ENCODE measurements around the gene HOATZ. TPM values are rescaled to one million over a fixed set of nuclear protein-coding genes. Genes with fewer than 3 reads are reported as not detected.

Gene HOATZ
- polyA plus RNA-seq, 2 donors = not detected

GRCh38 chr11:111530091-111530490 lies 15.5 kb downstream of the HOATZ start:
- 70% methylated on average over 3 of the region's 3 CpGs for WGBS, 2 donors
- Histone ChIP-seq H3K36me3 (ENCODE audit: control insufficient read depth in 2 of 2, insufficient read depth in 2 of 2, low read length in 1 of 2) (no peaks in the 10 kb centered on the region), H3K4me1 (ENCODE audit: control insufficient read depth in 2 of 2, insufficient read depth in 2 of 2, low read length in 1 of 2) (no peaks in the 10 kb centered on the region), H3K27me3 (ENCODE audit: control insufficient read depth in 1 of 2, insufficient read depth in 2 of 2, low read length in 2 of 2) (no peaks in the 10 kb centered on the region), H3K4me3 (ENCODE audit: low read depth in 1 of 2, low read length in 2 of 2) (no peak overlapping the region), H3K27ac (ENCODE audit: low read depth in 2 of 2, low read length in 1 of 2) (no peak overlapping the region), H3K9me3 (ENCODE audit: control insufficient read depth in 2 of 2, insufficient read depth in 1 of 2, low read depth in 1 of 2, low read length in 1 of 2) (no peaks in the 10 kb centered on the region)

GRCh38 chr11:111531136-111531535 lies 16.6 kb downstream of the HOATZ start:
- no peaks in the 10 kb centered on the region for H3K4me1 ChIP-seq (ENCODE audit: control insufficient read depth in 2 of 2, insufficient read depth in 2 of 2, low read length in 1 of 2)
- no peaks in the 10 kb centered on the region for H3K9me3 ChIP-seq (ENCODE audit: control insufficient read depth in 2 of 2, insufficient read depth in 1 of 2, low read depth in 1 of 2, low read length in 1 of 2)
- H3K27ac ChIP-seq (ENCODE audit: low read depth in 2 of 2, low read length in 1 of 2) = no peak overlapping the region
- H3K27me3 ChIP-seq (ENCODE audit: control insufficient read depth in 1 of 2, insufficient read depth in 2 of 2, low read length in 2 of 2) = no peaks in the 10 kb centered on the region
- no peaks in the 10 kb centered on the region for H3K36me3 ChIP-seq (ENCODE audit: control insufficient read depth in 2 of 2, insufficient read depth in 2 of 2, low read length in 1 of 2)
- no peak overlapping the region for H3K4me3 ChIP-seq (ENCODE audit: low read depth in 1 of 2, low read length in 2 of 2)

GRCh38 chr11:111531687-111532364 lies 17.2 kb downstream of the HOATZ start:
- no peaks in the 10 kb centered on the region for H3K36me3 ChIP-seq (ENCODE audit: control insufficient read depth in 2 of 2, insufficient read depth in 2 of 2, low read length in 1 of 2)
- H3K4me1 ChIP-seq (ENCODE audit: control insufficient read depth in 2 of 2, insufficient read depth in 2 of 2, low read length in 1 of 2) = no peaks in the 10 kb centered on the region
- no peaks in the 10 kb centered on the region for H3K27me3 ChIP-seq (ENCODE audit: control insufficient read depth in 1 of 2, insufficient read depth in 2 of 2, low read length in 2 of 2)
- no peak overlapping the region for H3K27ac ChIP-seq (ENCODE audit: low read depth in 2 of 2, low read length in 1 of 2)
- WGBS, 2 donors = 64 to 70% methylated on average over 9 of the region's 9 CpGs
- no peak overlapping the region for H3K4me3 ChIP-seq (ENCODE audit: low read depth in 1 of 2, low read length in 2 of 2)
- H3K9me3 ChIP-seq (ENCODE audit: control insufficient read depth in 2 of 2, insufficient read depth in 1 of 2, low read depth in 1 of 2, low read length in 1 of 2) = no peaks in the 10 kb centered on the region

GRCh38 chr11:111532365-111532709 lies 17.8 kb downstream of the HOATZ start:
- Histone ChIP-seq H3K4me1 (ENCODE audit: control insufficient read depth in 2 of 2, insufficient read depth in 2 of 2, low read length in 1 of 2) (no peaks in the 10 kb centered on the region), H3K27ac (ENCODE audit: low read depth in 2 of 2, low read length in 1 of 2) (no peak overlapping the region), H3K4me3 (ENCODE audit: low read depth in 1 of 2, low read length in 2 of 2) (no peak overlapping the region), H3K27me3 (ENCODE audit: control insufficient read depth in 1 of 2, insufficient read depth in 2 of 2, low read length in 2 of 2) (no peaks in the 10 kb centered on the region), H3K36me3 (ENCODE audit: control insufficient read depth in 2 of 2, insufficient read depth in 2 of 2, low read length in 1 of 2) (no peaks in the 10 kb centered on the region), H3K9me3 (ENCODE audit: control insufficient read depth in 2 of 2, insufficient read depth in 1 of 2, low read depth in 1 of 2, low read length in 1 of 2) (no peaks in the 10 kb centered on the region)
- WGBS, 2 donors = 82 to 88% methylated on average over 5 of the region's 5 CpGs

GRCh38 chr11:111535281-111535680 lies 20.7 kb downstream of the HOATZ start:
- Histone ChIP-seq H3K9me3 (ENCODE audit: control insufficient read depth in 2 of 2, insufficient read depth in 1 of 2, low read depth in 1 of 2, low read length in 1 of 2) (no peaks in the 10 kb centered on the region), H3K4me1 (ENCODE audit: control insufficient read depth in 2 of 2, insufficient read depth in 2 of 2, low read length in 1 of 2) (peaks cover 0 to 4% of the 10 kb centered on the region in 2 donors), H3K4me3 (ENCODE audit: low read depth in 1 of 2, low read length in 2 of 2) (no peak overlapping the region), H3K36me3 (ENCODE audit: control insufficient read depth in 2 of 2, insufficient read depth in 2 of 2, low read length in 1 of 2) (no peaks in the 10 kb centered on the region), H3K27me3 (ENCODE audit: control insufficient read depth in 1 of 2, insufficient read depth in 2 of 2, low read length in 2 of 2) (peaks cover 0 to 5% of the 10 kb centered on the region in 2 donors), H3K27ac (ENCODE audit: low read depth in 2 of 2, low read length in 1 of 2) (no peak overlapping the region)
- WGBS, 2 donors = 80 to 86% methylated on average over 6 of the region's 6 CpGs

- WGBS, 2 donors = 80% methylated on average over 3 of the region's 3 CpGs
- peaks cover 0 to 10% of the 10 kb centered on the region in 2 donors for H3K4me1 ChIP-seq (ENCODE audit: control insufficient read depth in 2 of 2, insufficient read depth in 2 of 2, low read length in 1 of 2)
- H3K4me3 ChIP-seq (ENCODE audit: low read depth in 1 of 2, low read length in 2 of 2) = no peak overlapping the region
- H3K9me3 ChIP-seq (ENCODE audit: control insufficient read depth in 2 of 2, insufficient read depth in 1 of 2, low read depth in 1 of 2, low read length in 1 of 2) = no peaks in the 10 kb centered on the region
- H3K27me3 ChIP-seq (ENCODE audit: control insufficient read depth in 1 of 2, insufficient read depth in 2 of 2, low read length in 2 of 2) = peaks cover 0 to 5% of the 10 kb centered on the region in 2 donors
- no peaks in the 10 kb centered on the region for H3K36me3 ChIP-seq (ENCODE audit: control insufficient read depth in 2 of 2, insufficient read depth in 2 of 2, low read length in 1 of 2)
- no peak overlapping the region for H3K27ac ChIP-seq (ENCODE audit: low read depth in 2 of 2, low read length in 1 of 2)
Measured at GRCh38 chr11:111537336-111537860, 22.8 kb downstream of the HOATZ start.

- Histone ChIP-seq H3K36me3 (ENCODE audit: control insufficient read depth in 2 of 2, insufficient read depth in 2 of 2, low read length in 1 of 2) (no peaks in the 10 kb centered on the region), H3K4me3 (ENCODE audit: low read depth in 1 of 2, low read length in 2 of 2) (no peak overlapping the region), H3K27me3 (ENCODE audit: control insufficient read depth in 1 of 2, insufficient read depth in 2 of 2, low read length in 2 of 2) (peaks cover 0 to 5% of the 10 kb centered on the region in 2 donors), H3K9me3 (ENCODE audit: control insufficient read depth in 2 of 2, insufficient read depth in 1 of 2, low read depth in 1 of 2, low read length in 1 of 2) (no peaks in the 10 kb centered on the region), H3K4me1 (ENCODE audit: control insufficient read depth in 2 of 2, insufficient read depth in 2 of 2, low read length in 1 of 2) (peaks cover 0 to 10% of the 10 kb centered on the region in 2 donors), H3K27ac (ENCODE audit: low read depth in 2 of 2, low read length in 1 of 2) (no peak overlapping the region)
- 63 to 77% methylated on average over 1 of the region's 1 CpG for WGBS, 2 donors
Measured at GRCh38 chr11:111538407-111539114, 24.0 kb downstream of the HOATZ start.

GRCh38 chr11:111539426-111540113 lies 25.0 kb downstream of the HOATZ start:
- Histone ChIP-seq H3K9me3 (ENCODE audit: control insufficient read depth in 2 of 2, insufficient read depth in 1 of 2, low read depth in 1 of 2, low read length in 1 of 2) (no peaks in the 10 kb centered on the region), H3K27me3 (ENCODE audit: control insufficient read depth in 1 of 2, insufficient read depth in 2 of 2, low read length in 2 of 2) (peaks cover 0 to 5% of the 10 kb centered on the region in 2 donors), H3K4me1 (ENCODE audit: control insufficient read depth in 2 of 2, insufficient read depth in 2 of 2, low read length in 1 of 2) (peaks cover 0 to 10% of the 10 kb centered on the region in 2 donors), H3K4me3 (ENCODE audit: low read depth in 1 of 2, low read length in 2 of 2) (peak overlapping the region in 1 of 2 donors; percentile 51), H3K36me3 (ENCODE audit: control insufficient read depth in 2 of 2, insufficient read depth in 2 of 2, low read length in 1 of 2) (no peaks in the 10 kb centered on the region), H3K27ac (ENCODE audit: low read depth in 2 of 2, low read length in 1 of 2) (no peak overlapping the region)
- WGBS, 2 donors = 84% methylated on average over 9 of the region's 9 CpGs

GRCh38 chr11:111540114-111540936 lies 25.7 kb downstream of the HOATZ start, which contains the start of gene LAYN:
Gene LAYN, plus strand, starts transcription at chr11:111540720. Its CDS starts 124 bp downstream, at chr11:111540844.
- Histone ChIP-seq H3K4me3 (ENCODE audit: low read depth in 1 of 2, low read length in 2 of 2) (peak within 1 kb of the TSS; percentile 51), H3K4me1 (ENCODE audit: control insufficient read depth in 2 of 2, insufficient read depth in 2 of 2, low read length in 1 of 2) (peaks cover 0 to 10% of the 10 kb centered on the region in 2 donors), H3K9me3 (ENCODE audit: control insufficient read depth in 2 of 2, insufficient read depth in 1 of 2, low read depth in 1 of 2, low read length in 1 of 2) (no peaks in the 10 kb centered on the region), H3K27me3 (ENCODE audit: control insufficient read depth in 1 of 2, insufficient read depth in 2 of 2, low read length in 2 of 2) (peaks cover 0 to 5% of the 10 kb centered on the region in 2 donors), H3K27ac (ENCODE audit: low read depth in 2 of 2, low read length in 1 of 2) (peak within 1 kb of the TSS; percentile 28 to 34), H3K36me3 (ENCODE audit: control insufficient read depth in 2 of 2, insufficient read depth in 2 of 2, low read length in 1 of 2) (no peaks in the 10 kb centered on the region)
- WGBS, 2 donors = 5% methylated on average over 70 of the region's 70 CpGs
